Neutrophil (primary cell): ENCODE data around the gene POLR1C.
"Not testable (repeated sequence)": the region's sequence is repeated elsewhere in the genome, so short reads cannot be mapped to it uniquely, and the experiment has no call there.

Source experiments
- H3K27ac ChIP-seq: fragments of 200-600 bp; sonication (generic); 2 replicates; pipeline ENCODE4 v1.5.1; 2016; ENCODE audit warnings: mild to moderate bottlenecking, moderate library complexity
- H3K27me3 ChIP-seq: fragments of 200-600 bp; sonication (generic); 2 replicates; pipeline ENCODE4 v1.6.0; 2016; ENCODE audit warnings: mild to moderate bottlenecking
- H3K36me3 ChIP-seq: fragments of 200-600 bp; sonication (generic); 2 replicates; pipeline ENCODE4 v1.5.1; 2017
- H3K4me1 ChIP-seq, 2 experiments: fragments of 200-600 bp in 1 of 2; sonication (generic) in 1 of 2; 1 replicate in 1 of 2; 2 replicates in 1 of 2; pipeline versions ENCODE4 v1.5.1 to v1.6.1; 2013 to 2016; ENCODE audit warnings: low read depth in 1 of 2, low read length in 1 of 2, mild to moderate bottlenecking in 1 of 2, moderate library complexity in 1 of 2; ENCODE audit not compliant: control insufficient read depth in 1 of 2, insufficient read depth in 1 of 2
- H3K4me3 ChIP-seq, 2 experiments: fragments of 200-600 bp in 1 of 2; sonication (generic) in 1 of 2; 1 replicate in 1 of 2; 2 replicates in 1 of 2; pipeline ENCODE4 v1.5.1; 2013 to 2016; ENCODE audit warnings: low read depth in 1 of 2, low read length in 1 of 2, mild to moderate bottlenecking in 1 of 2, moderate library complexity in 1 of 2
- H3K9me3 ChIP-seq: fragments of 200-600 bp; sonication (generic); 2 replicates; pipeline ENCODE4 v1.5.1; 2016
- TF ChIP-seq, protein P1 (sequence below): fragments of 200-600 bp; sonication (generic); IDR thresholded peaks from 2 replicates; pipeline ENCODE4 v1.5.1; 2016; ENCODE audit warnings: antibody characterized with exemption

Gene POLR1C

GRCh38 chr6:43497129-43497396 is 19.8 kb upstream of the POLR1C start:
- Histone ChIP-seq H3K27ac (no peak overlapping the region), H3K36me3 (peaks cover 62% of the 10 kb centered on the region), H3K9me3 (no peaks in the 10 kb centered on the region), H3K4me1 (peaks cover 8 to 10% of the 10 kb centered on the region in 2 experiments), H3K4me3 (no peak overlapping the region), H3K27me3 (no peaks in the 10 kb centered on the region)
- TF ChIP-seq, protein P1, sequence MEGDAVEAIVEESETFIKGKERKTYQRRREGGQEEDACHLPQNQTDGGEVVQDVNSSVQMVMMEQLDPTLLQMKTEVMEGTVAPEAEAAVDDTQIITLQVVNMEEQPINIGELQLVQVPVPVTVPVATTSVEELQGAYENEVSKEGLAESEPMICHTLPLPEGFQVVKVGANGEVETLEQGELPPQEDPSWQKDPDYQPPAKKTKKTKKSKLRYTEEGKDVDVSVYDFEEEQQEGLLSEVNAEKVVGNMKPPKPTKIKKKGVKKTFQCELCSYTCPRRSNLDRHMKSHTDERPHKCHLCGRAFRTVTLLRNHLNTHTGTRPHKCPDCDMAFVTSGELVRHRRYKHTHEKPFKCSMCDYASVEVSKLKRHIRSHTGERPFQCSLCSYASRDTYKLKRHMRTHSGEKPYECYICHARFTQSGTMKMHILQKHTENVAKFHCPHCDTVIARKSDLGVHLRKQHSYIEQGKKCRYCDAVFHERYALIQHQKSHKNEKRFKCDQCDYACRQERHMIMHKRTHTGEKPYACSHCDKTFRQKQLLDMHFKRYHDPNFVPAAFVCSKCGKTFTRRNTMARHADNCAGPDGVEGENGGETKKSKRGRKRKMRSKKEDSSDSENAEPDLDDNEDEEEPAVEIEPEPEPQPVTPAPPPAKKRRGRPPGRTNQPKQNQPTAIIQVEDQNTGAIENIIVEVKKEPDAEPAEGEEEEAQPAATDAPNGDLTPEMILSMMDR: no peak

- Histone ChIP-seq H3K36me3 (peaks cover 68% of the 10 kb centered on the region), H3K27ac (no peak overlapping the region), H3K4me1 (peaks cover 8 to 10% of the 10 kb centered on the region in 2 experiments), H3K9me3 (no peaks in the 10 kb centered on the region), H3K4me3 (no peak overlapping the region), H3K27me3 (no peaks in the 10 kb centered on the region)
- TF ChIP-seq, protein P1: no peak
These were observed 19.2 kb upstream of the POLR1C start for GRCh38 chr6:43497689-43498088.

- H3K27ac ChIP-seq, H3K4me3 ChIP-seq, H3K4me1 ChIP-seq, H3K27me3 ChIP-seq, H3K9me3 ChIP-seq: not testable (repeated sequence)
- peaks cover 74% of the 10 kb centered on the region for H3K36me3 ChIP-seq
These were observed 18.6 kb upstream of the POLR1C start for GRCh38 chr6:43498291-43498690.

GRCh38 chr6:43499028-43499815 is 17.7 kb upstream of the POLR1C start:
- peaks cover 76% of the 10 kb centered on the region for H3K36me3 ChIP-seq
- TF ChIP-seq, protein P1: no peak
- H3K9me3 ChIP-seq: no peaks in the 10 kb centered on the region
- no peak overlapping the region for H3K4me3 ChIP-seq
- peaks cover 8 to 10% of the 10 kb centered on the region in 2 experiments for H3K4me1 ChIP-seq
- no peaks in the 10 kb centered on the region for H3K27me3 ChIP-seq
- no peak overlapping the region for H3K27ac ChIP-seq

DNA sequence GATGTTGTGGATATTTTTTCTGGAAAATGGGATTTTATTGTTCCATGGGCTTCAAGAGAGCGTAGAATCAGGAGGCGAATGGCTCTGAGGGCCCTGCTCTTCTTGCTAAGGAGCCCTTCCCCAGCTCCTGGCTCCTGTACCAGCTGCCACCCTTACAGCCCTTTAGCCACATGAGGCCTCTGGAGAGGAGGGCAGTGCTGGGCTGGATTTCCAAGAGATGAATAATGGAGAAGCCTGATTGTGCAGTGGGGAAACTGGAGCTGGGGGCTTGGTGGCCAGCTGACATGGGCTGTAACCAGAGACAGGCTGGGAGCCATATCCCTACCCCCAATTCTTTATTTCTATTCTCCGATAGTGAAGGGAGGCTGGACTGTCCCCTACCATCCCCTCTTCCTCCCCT is 16.0 kb upstream of the POLR1C start:
- TF ChIP-seq, protein P1: no peak
- Histone ChIP-seq H3K36me3 (peaks cover 92% of the 10 kb centered on the region), H3K27ac (no peak overlapping the region), H3K4me3 (no peak overlapping the region), H3K4me1 (no peaks in the 10 kb centered on the region), H3K9me3 (no peaks in the 10 kb centered on the region), H3K27me3 (no peaks in the 10 kb centered on the region)

GRCh38 chr6:43502666-43503065 is 14.2 kb upstream of the POLR1C start:
- TF ChIP-seq, protein P1: no peak
- H3K4me3 ChIP-seq: no peak overlapping the region
- no peaks in the 10 kb centered on the region for H3K9me3 ChIP-seq
- H3K27ac ChIP-seq: no peak overlapping the region
- peaks cover 81% of the 10 kb centered on the region for H3K36me3 ChIP-seq
- H3K4me1 ChIP-seq: peaks cover 0 to 5% of the 10 kb centered on the region in 2 experiments
- peaks cover 10% of the 10 kb centered on the region for H3K27me3 ChIP-seq
